Neural cell (in vitro differentiated cells): ENCODE results near the gene CDK13. TPM values are rescaled to one million over a fixed set of nuclear protein-coding genes. Genes with fewer than 3 reads are reported as not detected.

Experiments used
- H2AFZ ChIP-seq: fragments of 200-600, 300-800 bp; sonication (generic), shearing (Covaris generic); 2 replicates; pipeline ENCODE4 v1.6.0; 2014; ENCODE audit warnings: low read depth, mild to moderate bottlenecking, antibody characterized with exemption, low read length, moderate library complexity
- H3F3A ChIP-seq: fragments of 200-600 bp; shearing (Covaris generic); 2 replicates; pipeline ENCODE4 v1.6.1; 2016; ENCODE audit warnings: mild to moderate bottlenecking, moderate library complexity, mixed read lengths, antibody characterized with exemption, low read length; ENCODE audit not compliant: insufficient read depth, poor library complexity, severe bottlenecking
- H3K27ac ChIP-seq: fragments of 200-600, 300-800 bp; sonication (generic), shearing (Covaris generic); 2 replicates; pipeline ENCODE4 v1.5.1; 2014; ENCODE audit warnings: mild to moderate bottlenecking, low read length, moderate library complexity
- H3K27me3 ChIP-seq: fragments of 300-800, 200-600 bp; sonication (generic), shearing (Covaris generic); 2 replicates; pipeline ENCODE4 v1.6.0; 2014; ENCODE audit warnings: mild to moderate bottlenecking, low read depth, low read length, moderate library complexity; ENCODE audit not compliant: insufficient read depth
- H3K36me3 ChIP-seq: fragments of 300-800, 200-600 bp; sonication (generic), shearing (Covaris generic); 2 replicates; pipeline ENCODE4 v1.5.1; 2014; ENCODE audit warnings: mild to moderate bottlenecking, antibody characterized with exemption, low read length, moderate library complexity; ENCODE audit not compliant: insufficient read depth
- H3K4me2 ChIP-seq: fragments of 300-800, 200-600 bp; sonication (generic), shearing (Covaris generic); 2 replicates; pipeline ENCODE4 v1.6.0; 2014; ENCODE audit warnings: mild to moderate bottlenecking, low read length
- H3K4me3 ChIP-seq: fragments of 300-800, 200-600 bp; sonication (generic), shearing (Covaris generic); 2 replicates; pipeline ENCODE4 v1.5.1; 2014; ENCODE audit warnings: mild to moderate bottlenecking, low read length, moderate library complexity
- H3K79me2 ChIP-seq: fragments of 200-600 bp; shearing (Covaris generic); replicated peaks from 2 replicates; pipeline ENCODE4 v1.6.0; 2014; ENCODE audit warnings: mild to moderate bottlenecking, low read length, moderate library complexity; ENCODE audit not compliant: insufficient read depth
- H3K9ac ChIP-seq: fragments of 300-800, 200-600 bp; sonication (generic), shearing (Covaris generic); 2 replicates; pipeline ENCODE4 v1.6.1; 2016; ENCODE audit warnings: mild to moderate bottlenecking, low read length, mixed read lengths
- H3K9me2 ChIP-seq: fragments of 200-600 bp; shearing (Covaris generic); 2 replicates; pipeline ENCODE4 v1.6.1; 2016; ENCODE audit warnings: mild to moderate bottlenecking, low read length, mixed read lengths; ENCODE audit not compliant: insufficient read depth
- H3K9me3 ChIP-seq: fragments of 200-600, 300-800 bp; sonication (generic), shearing (Covaris generic); 2 replicates; pipeline ENCODE4 v1.6.1; 2016; ENCODE audit warnings: mild to moderate bottlenecking, mixed run types, low read length, moderate library complexity, mixed read lengths
- H4K20me1 ChIP-seq: fragments of 200-600 bp; shearing (Covaris generic); 2 replicates; pipeline ENCODE4 v1.6.1; 2016; ENCODE audit warnings: mild to moderate bottlenecking, mixed run types; ENCODE audit not compliant: insufficient read depth
- EP300 ChIP-seq: fragments of 450-650 bp; conservative IDR thresholded peaks from 2 replicates; pipeline ENCODE4 v1.6.1; 2014; ENCODE audit warnings: antibody characterized with exemption, mild to moderate bottlenecking, moderate library complexity; ENCODE audit not compliant: poor library complexity, severe bottlenecking
- EZH2 ChIP-seq: fragments of 200-600, 300-800 bp; shearing (Covaris generic), sonication (generic); IDR thresholded peaks from 2 replicates; pipeline ENCODE4 v1.6.1; 2014; ENCODE audit warnings: antibody characterized with exemption, low read length, borderline replicate concordance, mild to moderate bottlenecking; ENCODE audit not compliant: insufficient read depth, poor library complexity, severe bottlenecking
- MXI1 ChIP-seq: fragments of 450-650 bp; conservative IDR thresholded peaks from 2 replicates; pipeline ENCODE4 v1.6.1; 2014; ENCODE audit warnings: antibody characterized with exemption, mild to moderate bottlenecking; ENCODE audit not compliant: poor library complexity, severe bottlenecking
- POLR2AphosphoS5 ChIP-seq: IDR thresholded peaks from 2 replicates; pipeline ENCODE4 v1.6.1; 2012
- RAD21 ChIP-seq: fragments of 450-650 bp; conservative IDR thresholded peaks from 2 replicates; pipeline ENCODE4 v1.6.1; 2014; ENCODE audit warnings: antibody characterized with exemption, mild to moderate bottlenecking, moderate library complexity
- SMC3 ChIP-seq: fragments of 450-650 bp; conservative IDR thresholded peaks from 2 replicates; pipeline ENCODE4 v1.6.1; 2014; ENCODE audit warnings: antibody characterized with exemption, mild to moderate bottlenecking, moderate library complexity; ENCODE audit not compliant: poor library complexity
- TAF1 ChIP-seq: IDR thresholded peaks from 2 replicates; pipeline ENCODE4 v1.6.1; 2012; ENCODE audit warnings: low read depth
- polyA plus RNA-seq: library from polyadenylated mRNA; depleted of rRNA; stranded (reverse); fragments of >200 nt; gene quantifications from 2 replicates; pipeline ENCODE4 v1.2.3, GENCODE V29; 2014
- small RNA-seq, 3 experiments: library from RNA; depleted of rRNA; stranded (forward); fragments of <200 nt; gene quantifications; one replicate each; pipeline ENCODE3, GENCODE V24; 2012
- TF ChIP-seq, protein P1 (sequence below): fragments of 450-650 bp; IDR thresholded peaks from 2 replicates; pipeline ENCODE4 v1.5.1; 2014; ENCODE audit warnings: antibody characterized with exemption, mild to moderate bottlenecking, moderate library complexity; ENCODE audit not compliant: poor library complexity, severe bottlenecking
- TF ChIP-seq, protein P2 (sequence below): IDR thresholded peaks from 2 replicates; pipeline ENCODE4 v1.6.1; 2012; ENCODE audit warnings: borderline replicate concordance

Gene CDK13
- polyA plus RNA-seq, 1 donor from 2014 or later = 27.0 TPM

DNA sequence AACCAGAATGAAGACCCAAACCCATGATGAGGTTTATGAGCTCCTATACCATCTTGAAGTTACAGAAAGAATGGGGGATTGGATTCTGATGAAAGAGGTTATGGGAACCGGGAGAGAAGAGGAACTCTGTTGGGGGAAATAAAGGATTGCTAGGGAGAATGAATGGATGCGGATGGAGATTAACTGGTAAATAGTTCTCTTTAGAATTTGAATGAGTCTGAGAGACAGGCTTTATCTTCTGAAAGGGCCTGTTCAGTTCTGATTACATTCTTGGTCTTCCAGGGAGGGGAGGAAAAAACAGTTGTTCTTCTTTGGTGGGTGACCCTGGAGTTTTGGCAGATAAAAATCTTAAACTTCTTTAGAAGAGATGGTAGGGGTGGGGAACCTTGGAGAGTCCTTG lies 198.6 kb downstream of the CDK13 start:
- no peaks in the 10 kb centered on the region for H3K36me3 ChIP-seq
- H3K9me2 ChIP-seq = no peaks in the 10 kb centered on the region
- no peaks in the 10 kb centered on the region for H3K9me3 ChIP-seq
- no peak overlapping the region for H3K9ac ChIP-seq
- no peak overlapping the region for H2AFZ ChIP-seq
- H3F3A ChIP-seq = no peaks in the 10 kb centered on the region
- H4K20me1 ChIP-seq = no peaks in the 10 kb centered on the region
- H3K79me2 ChIP-seq = no peaks in the 10 kb centered on the region
- no peak for TF ChIP-seq MXI1
- TF ChIP-seq, protein P1, sequence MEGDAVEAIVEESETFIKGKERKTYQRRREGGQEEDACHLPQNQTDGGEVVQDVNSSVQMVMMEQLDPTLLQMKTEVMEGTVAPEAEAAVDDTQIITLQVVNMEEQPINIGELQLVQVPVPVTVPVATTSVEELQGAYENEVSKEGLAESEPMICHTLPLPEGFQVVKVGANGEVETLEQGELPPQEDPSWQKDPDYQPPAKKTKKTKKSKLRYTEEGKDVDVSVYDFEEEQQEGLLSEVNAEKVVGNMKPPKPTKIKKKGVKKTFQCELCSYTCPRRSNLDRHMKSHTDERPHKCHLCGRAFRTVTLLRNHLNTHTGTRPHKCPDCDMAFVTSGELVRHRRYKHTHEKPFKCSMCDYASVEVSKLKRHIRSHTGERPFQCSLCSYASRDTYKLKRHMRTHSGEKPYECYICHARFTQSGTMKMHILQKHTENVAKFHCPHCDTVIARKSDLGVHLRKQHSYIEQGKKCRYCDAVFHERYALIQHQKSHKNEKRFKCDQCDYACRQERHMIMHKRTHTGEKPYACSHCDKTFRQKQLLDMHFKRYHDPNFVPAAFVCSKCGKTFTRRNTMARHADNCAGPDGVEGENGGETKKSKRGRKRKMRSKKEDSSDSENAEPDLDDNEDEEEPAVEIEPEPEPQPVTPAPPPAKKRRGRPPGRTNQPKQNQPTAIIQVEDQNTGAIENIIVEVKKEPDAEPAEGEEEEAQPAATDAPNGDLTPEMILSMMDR = no peak
- TF ChIP-seq TAF1 = no peak
- TF ChIP-seq, protein P2, sequence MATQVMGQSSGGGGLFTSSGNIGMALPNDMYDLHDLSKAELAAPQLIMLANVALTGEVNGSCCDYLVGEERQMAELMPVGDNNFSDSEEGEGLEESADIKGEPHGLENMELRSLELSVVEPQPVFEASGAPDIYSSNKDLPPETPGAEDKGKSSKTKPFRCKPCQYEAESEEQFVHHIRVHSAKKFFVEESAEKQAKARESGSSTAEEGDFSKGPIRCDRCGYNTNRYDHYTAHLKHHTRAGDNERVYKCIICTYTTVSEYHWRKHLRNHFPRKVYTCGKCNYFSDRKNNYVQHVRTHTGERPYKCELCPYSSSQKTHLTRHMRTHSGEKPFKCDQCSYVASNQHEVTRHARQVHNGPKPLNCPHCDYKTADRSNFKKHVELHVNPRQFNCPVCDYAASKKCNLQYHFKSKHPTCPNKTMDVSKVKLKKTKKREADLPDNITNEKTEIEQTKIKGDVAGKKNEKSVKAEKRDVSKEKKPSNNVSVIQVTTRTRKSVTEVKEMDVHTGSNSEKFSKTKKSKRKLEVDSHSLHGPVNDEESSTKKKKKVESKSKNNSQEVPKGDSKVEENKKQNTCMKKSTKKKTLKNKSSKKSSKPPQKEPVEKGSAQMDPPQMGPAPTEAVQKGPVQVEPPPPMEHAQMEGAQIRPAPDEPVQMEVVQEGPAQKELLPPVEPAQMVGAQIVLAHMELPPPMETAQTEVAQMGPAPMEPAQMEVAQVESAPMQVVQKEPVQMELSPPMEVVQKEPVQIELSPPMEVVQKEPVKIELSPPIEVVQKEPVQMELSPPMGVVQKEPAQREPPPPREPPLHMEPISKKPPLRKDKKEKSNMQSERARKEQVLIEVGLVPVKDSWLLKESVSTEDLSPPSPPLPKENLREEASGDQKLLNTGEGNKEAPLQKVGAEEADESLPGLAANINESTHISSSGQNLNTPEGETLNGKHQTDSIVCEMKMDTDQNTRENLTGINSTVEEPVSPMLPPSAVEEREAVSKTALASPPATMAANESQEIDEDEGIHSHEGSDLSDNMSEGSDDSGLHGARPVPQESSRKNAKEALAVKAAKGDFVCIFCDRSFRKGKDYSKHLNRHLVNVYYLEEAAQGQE = no peak
- no peak for TF ChIP-seq SMC3
- TF ChIP-seq EP300 = no peak
- TF ChIP-seq EZH2 = no peak
- TF ChIP-seq POLR2AphosphoS5 = no peak
- no peak for TF ChIP-seq RAD21
- H3K27me3 ChIP-seq = no peaks in the 10 kb centered on the region
- H3K4me2 ChIP-seq = no peak overlapping the region
- no peak overlapping the region for H3K4me3 ChIP-seq
- H3K27ac ChIP-seq = no peak overlapping the region

Small RNAs within 50 kb of the gene (small RNA-seq; reads per million reads assigned to genes)
- gene AC006023.1 (0 reads per million in 3 experiments), gene AC006023.2 (0 reads per million in 3 experiments)

Other genes starting within 250 kb of the CDK13 start
- gene MPLKIP, start 184.4 kb downstream of the CDK13 start, polyA plus RNA-seq = 45.6 and 54.6 TPM in 2 replicates
- 0.40 TPM in 1 of 2 replicates, not detected in the other for gene SUGCT, start 184.7 kb downstream of the CDK13 start, polyA plus RNA-seq